HG03159 (cell line): Measurements from ENCODE around the gene ZNF521.

Experiments used
- ATAC-seq: cut with Tn5 transposase; IDR thresholded peaks from one replicate; pipeline ENCODE4 v1.9.1; 2021; ENCODE audit warnings: mild to moderate bottlenecking, moderate library complexity; ENCODE audit not compliant: unreplicated experiment

ZNF521 gene

GRCh38 chr18:25229920-25230319, 122.0 kb downstream of the ZNF521 start:
- no peak for ATAC-seq

DNA sequence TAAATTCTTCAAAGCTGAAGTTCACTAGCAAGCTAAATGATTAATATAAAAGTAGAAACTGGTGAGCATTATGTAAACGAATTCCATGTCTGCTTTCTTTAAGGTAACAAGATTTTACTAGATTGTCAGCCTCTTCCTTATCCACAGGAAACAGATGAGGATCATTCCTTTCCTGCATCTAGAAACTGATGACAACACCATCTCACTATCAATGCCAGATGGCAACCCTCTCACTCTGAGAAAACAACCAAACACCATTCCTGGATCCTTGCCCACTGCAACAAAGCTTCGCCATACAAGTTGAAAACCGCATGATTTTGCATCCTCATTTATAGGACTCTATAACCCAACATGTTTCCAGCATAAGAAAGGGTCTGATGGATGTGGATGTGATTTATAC, 122.9 kb downstream of the ZNF521 start:
- no peak for ATAC-seq

DNA sequence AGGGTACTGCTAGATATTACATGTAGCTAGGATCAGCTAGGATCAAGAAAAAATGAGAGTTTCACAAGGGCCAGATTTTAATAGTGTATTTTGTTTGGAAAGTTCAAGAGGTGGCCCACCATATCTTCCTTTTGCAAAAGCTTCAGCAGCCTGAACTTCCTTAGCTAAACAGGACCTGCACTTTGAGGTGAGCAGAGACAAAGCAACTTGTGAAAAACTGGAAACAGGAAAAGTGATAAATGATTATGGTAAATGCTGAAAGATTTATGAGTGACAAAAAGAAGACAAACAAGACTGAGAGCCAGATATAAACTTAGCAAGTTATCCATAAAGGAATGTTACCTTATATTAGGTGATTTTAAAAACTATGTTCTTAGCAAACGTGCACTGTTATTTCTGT, 123.6 kb downstream of the ZNF521 start:
- no peak for ATAC-seq

DNA sequence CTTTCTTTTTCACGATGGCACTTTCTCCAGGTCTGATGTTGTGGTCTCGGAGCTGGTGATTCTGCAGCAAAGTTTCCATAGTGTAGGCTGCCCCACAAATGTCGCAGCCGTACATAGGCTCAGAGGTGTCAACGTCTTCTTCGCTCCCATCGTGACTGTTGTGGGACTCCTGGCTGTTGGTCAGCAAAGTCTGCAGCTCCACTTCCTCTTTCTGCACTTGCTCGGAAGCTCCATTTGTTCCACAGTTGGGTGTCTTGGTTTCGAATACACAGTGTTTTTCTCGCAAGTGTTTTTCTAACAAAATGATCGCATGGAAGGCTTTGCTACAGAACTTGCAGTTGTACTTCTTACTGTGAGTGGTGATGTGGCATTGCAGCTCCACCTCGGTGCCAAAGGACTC, 126.8 kb downstream of the ZNF521 start:
- ATAC-seq = no peak

DNA sequence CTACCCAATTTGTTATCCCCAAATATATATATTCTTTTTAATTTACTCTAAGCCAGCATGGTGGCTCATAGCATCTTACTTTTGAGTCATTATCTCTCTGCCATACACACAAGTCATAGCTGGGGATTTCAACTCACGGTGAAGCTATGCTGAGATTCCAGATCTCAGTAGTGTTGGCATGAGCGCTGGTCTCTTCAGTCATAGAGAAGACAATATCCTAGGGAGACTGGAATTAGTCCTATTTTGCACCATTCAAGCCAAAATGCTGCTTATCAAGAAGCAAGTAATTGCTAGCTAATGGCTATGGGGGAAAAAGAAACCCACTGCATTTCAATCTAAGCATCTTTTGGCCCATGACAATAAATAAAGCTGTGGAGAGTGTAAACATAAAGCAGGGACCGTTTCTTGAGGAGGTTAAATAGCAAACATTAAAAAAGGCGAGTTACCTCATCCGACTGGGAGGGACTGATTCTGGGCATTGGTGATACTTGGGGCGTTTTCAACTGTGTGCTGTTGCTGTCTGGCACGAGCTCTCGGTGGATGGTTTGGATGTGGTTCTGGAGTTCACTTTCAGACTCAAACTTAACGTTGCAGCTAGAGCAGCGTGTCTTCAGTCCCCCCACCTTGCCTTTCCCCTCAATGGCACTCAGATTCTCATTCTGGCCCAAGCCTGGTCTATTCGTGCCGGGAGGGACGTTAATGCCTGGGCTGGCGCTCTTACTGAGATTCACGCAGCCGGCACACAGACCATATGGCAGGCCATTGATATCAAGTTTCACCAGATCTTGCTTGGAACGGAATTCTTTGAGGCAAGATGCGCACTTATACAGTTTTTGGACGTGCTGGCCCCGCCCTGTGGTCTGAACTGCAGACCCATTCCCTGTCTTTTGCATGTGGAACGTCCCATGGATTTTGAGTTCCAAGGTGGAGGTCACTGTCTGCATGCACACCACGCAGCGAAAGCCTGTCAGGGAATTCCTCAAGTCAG, 127.8 kb downstream of the ZNF521 start:
- no peak for ATAC-seq

- ATAC-seq = no peak
These were observed 128.8 kb downstream of the ZNF521 start for GRCh38 chr18:25223211-25223610.

GRCh38 chr18:25222648-25223047, 129.3 kb downstream of the ZNF521 start:
- ATAC-seq = no peak

DNA sequence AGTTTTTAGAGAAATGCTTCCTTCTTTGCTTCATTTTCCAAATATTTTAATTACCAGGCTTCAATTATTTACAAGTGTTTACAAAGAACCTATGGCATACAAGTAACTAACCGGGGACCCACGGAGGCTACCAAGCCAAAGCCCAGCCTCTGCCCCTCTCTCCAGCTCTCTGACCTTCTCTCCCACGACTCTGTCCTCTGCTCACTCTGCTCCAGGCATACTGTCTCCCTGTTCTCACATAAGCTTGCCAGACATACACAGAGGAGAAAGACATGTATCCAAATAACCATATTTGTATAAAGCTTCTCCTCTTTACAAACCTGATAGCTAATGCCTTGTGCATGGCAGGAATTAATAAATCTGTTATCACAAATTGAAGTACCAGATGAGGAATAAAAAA, 141.3 kb downstream of the ZNF521 start:
- ATAC-seq = no peak

GRCh38 chr18:25192065-25192464, 159.9 kb downstream of the ZNF521 start:
- ATAC-seq = no peak

- peak; percentile 65 for ATAC-seq
These were observed 161.5 kb downstream of the ZNF521 start for GRCh38 chr18:25190472-25190871.

DNA sequence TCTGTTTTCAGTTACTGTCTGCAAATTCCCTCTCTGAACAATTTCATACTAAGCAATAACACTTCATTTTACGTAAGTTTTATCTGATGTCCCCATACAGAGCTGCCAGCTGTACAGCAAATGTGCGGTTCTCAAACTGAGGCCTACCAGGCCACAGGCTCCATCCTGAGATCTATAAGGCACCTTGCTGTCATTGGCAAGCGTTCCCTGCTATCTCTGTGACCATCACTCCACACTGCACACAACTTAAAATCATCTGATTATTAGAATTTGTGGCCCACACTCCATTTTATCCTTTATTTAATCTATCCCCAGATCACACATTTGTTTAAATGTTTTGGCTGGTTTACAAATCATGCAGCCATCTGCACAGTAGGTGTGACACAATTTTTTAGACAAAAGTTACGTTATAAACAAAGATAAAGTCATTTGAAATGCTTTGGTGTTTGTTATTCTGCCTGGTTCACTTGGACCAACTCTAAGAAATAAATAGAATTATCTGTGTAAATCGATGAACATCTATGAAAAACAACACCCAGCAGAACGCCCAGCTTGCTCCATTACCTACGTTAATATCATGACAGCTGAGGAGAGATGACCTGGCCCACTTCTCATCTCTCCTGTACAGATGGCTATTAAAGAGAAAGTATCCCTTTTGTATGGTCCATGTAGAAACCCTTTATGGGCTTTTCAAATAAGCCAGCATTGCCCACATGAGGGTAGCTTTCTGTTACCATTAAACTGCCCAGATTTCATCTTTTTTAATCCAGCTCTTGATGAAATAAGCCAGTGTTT, 162.4 kb downstream of the ZNF521 start:
- ATAC-seq = no peak

DNA sequence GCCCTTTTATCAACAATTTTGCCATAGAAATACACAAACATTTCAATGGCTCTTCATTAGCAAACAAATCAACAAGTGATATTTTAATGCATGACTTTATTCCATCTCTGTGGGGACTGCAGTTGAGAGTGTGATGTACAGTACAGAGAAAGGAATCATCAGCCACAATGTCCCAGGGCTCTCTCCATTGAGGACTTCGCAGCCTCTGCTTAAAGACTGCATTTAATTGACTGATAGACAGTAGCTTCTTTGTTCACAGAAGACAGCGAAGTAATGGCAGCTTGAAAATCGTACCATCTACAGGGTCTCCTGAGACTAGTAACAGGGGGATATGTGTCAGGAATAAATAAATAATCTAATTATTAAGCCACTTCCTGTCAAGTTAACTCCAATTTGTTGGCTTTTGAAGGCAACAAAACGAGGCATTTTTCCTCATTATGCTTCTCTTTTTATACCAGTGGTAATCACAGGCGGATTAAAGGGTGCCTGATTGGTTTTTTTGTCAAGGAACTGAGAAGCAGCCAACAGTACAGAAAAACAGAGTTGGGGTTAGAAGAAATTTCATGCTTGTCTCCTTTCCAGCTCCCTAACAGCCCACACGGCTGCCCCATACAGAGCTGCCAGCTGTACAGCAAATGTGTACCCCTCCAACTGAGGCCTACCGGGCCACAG, 164.3 kb downstream of the ZNF521 start:
- ATAC-seq = no peak

DNA sequence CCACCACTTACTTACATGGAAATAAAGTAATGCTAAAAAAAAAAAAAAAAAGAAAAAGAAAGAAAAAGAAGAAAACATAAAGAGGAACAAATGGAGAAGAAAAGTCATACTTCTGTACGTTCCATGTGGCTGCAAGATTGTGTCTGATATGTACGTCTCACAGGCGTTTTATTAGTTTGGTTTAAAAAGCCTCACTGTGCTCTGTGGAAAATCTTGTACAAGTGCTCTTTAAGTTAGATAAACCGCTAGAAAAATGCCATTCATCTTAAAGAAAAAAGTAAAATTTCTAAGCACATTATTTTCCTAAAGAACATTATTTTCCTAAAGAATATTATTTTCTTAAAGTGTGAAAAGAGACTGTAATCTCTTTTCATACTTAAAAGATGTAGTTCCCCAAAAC, 165.1 kb downstream of the ZNF521 start:
- ATAC-seq = no peak

DNA sequence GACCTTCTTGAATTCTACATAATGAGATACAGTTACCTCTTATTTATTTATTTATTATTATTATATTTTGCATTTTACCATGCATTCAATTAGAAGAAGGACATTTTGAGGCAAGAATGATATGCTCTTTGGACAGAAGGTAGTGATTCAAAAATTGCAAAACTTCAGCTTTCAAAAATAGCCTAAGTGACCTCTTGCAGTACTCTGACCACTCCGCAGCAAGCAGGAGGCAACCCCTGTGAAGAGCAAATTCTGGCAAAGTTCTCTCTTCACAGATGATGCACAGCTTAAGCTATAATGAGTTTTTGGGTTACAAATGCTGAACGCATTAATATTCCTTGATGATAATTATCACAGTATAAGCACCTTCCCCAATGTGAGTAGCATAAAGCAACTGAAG, 170.0 kb downstream of the ZNF521 start:
- ATAC-seq = no peak

DNA sequence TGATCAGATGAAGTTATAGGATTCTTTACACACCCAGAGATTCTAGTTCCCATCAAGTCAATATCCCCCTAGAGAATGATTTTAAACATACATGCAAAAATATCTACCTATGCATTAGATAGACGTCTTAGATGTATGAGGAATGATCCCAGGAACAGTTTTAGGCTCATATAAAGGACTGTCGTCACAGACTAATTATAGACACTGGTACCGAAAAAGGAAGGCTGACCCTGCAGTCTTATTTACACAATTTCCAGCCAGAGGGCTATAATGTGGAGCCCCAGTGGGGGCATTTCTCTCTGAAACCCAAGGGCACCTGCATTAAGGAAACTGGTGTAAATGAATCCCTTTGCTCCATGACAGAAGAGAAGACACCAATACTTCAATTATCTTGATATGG, 170.4 kb downstream of the ZNF521 start:
- ATAC-seq = no peak

GRCh38 chr18:25180973-25181548, 170.9 kb downstream of the ZNF521 start:
- ATAC-seq = no peak

DNA sequence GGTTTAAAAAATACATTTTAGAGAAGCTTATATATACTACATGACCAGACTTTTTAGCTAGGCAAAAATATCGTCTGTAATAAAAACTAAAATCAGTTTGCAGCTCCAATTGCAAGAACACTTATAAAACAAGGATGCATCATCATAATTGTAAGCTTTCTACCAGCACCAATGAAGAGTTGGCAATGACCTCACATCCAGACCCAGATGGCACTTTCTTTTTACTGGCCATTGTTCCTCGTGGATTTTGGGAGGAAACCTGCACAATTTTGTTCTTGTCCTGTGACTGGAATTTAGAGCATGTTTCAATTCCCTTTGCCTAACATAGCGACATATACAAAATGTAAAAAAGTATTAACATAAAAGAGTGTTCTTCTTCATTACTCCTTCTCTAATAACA, 174.3 kb downstream of the ZNF521 start:
- ATAC-seq = no peak

DNA sequence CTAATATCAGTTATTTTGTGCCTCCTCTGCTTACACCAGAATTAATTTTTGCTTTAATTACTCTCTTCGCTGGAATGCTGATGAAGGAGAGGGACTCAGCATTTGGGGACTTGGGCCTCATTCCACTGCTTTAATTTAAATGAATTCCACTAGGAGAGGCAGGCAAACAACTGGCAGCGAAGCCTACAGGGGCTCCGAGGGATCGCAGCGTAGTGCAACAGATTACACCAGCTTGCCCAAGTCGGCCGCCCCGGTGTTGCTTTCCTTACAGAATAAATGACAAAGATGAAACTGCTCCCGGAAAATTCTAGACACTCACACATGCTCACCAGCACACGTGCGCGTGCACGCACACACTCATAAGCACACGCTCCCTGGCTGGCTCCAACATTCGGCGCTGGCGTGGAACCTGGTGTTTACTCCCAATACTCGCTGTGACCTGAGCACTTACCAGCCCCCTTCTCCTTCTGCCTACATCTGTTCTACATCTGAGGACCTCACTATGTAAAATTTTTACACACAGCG, 175.4 kb downstream of the ZNF521 start:
- ATAC-seq = no peak

- no peak for ATAC-seq
These were observed 176.1 kb downstream of the ZNF521 start for GRCh38 chr18:25175558-25176517.

DNA sequence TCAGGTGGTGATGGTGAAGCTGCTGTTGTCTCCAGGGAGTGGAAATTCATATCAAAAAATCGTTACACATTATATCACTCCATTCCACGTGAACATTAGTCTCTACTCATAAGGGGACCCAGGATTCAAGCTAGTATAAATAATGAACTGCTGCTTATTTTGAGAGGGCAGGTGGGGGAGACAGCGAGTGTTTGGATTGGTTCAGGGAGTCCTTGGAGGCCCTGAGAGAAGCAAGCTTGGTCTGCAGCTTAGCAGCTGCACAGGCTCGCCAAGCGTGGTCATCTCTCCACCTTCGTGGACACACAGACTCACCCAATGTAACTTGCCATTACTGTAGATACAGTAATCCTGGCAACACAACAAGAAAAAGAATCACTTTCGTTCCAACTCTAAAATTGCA, 177.6 kb downstream of the ZNF521 start:
- no peak for ATAC-seq
